ENCODE results near the gene ITFG1. TPM values are rescaled to one million over a fixed set of nuclear protein-coding genes. Genes with fewer than 3 reads are reported as not detected.

The ITFG1 gene
- total RNA-seq, 5 donors from 2014 or later (not counting 1 experiment from before 2014, with no cell fraction given) = 17.6 to 33.9 (median 22.6) TPM

DNA sequence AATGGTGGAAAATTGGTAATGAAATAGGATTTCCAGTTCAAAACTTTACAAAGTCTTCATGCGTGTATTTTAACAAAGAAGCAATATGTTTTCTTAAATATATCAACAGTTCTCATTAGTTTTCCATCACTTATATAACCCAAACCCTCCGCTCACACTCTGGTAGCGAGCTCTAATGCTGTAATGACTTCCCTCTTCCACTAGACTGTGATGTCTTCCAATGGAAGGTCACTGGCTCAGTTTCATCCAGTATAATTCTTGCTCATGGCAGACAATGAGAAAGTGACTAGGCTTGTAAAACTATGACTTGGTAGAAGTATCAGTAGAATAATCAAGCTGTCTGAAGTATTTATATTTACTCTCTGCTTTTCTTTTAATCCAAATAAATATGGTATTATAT is 349.9 kb downstream of the ITFG1 start:
- ChIA-PET CTCF (interaction anchor here (0.6 to 1.0 kb wide), 5 partner anchors 25 to 1045 kb away, joined by 3 to 17 read pairs (median 5); partner anchors contain the start of gene ABCC12 (in 1 of the 2)), POLR2A (no interaction called here)
- Mint-ChIP-seq H3K4me3 (no peak overlapping the region), H3K4me1 (peaks cover 0 to 9% (median 6%) of the 10 kb centered on the region in 3 donors), H3K27ac (no peak overlapping the region), H3K27me3 (no peaks in the 10 kb centered on the region), H3K36me3 (no peaks in the 10 kb centered on the region), H3K9me3 (no peaks in the 10 kb centered on the region)
- WGBS (ENCODE audit: insufficient coverage) = no CpG with 5 or more reads among the region's 3 CpGs
- DNase-seq (no peak), ATAC-seq (replicated peaks in 1 of 4) (no peak)
- H3K27ac ChIP-seq (ENCODE audit: low read length) = no peak overlapping the region
- no peaks in the 10 kb centered on the region for H3K9me3 ChIP-seq
- H3K27me3 ChIP-seq (replicated peaks in 1 of 2; ENCODE audit: control insufficient read depth in 2 of 2, extremely low read depth in 1 of 2, insufficient read depth in 2 of 2, low read length in 1 of 2) = no peaks in the 10 kb centered on the region
- H3K36me3 ChIP-seq (ENCODE audit: control insufficient read depth in 2 of 2, extremely low read depth in 1 of 2, insufficient read depth in 1 of 2, low read length in 1 of 2) = no peaks in the 10 kb centered on the region
- H3K4me1 ChIP-seq (ENCODE audit: control insufficient read depth in 1 of 2, extremely low read depth in 1 of 2, insufficient read depth in 2 of 2, low read length in 2 of 2) = no peaks in the 10 kb centered on the region
- H3K4me3 ChIP-seq (ENCODE audit: control insufficient read depth in 1 of 2, extremely low read depth in 1 of 2, low read length in 1 of 2) = no peak overlapping the region

DNA sequence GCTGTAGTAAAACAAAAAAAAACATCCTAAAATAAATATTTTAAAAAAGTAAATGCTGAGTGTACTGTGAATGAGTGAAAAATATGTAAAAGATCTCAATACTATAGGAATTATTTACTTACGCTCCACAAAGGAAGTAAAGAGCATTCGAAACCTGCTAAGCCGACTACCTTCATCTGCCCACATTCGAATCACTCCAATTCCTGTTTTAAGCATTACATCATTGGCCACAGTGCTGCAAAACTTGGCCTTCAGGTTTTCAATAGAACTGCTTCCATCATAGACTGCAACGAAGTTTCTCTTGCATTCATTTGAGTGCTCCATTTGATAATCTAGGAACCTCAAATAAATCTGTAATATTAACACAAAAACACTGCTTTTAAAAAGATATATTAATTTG is 351.5 kb downstream of the ITFG1 start:
- no peak overlapping the region for H3K27ac ChIP-seq (ENCODE audit: low read length)
- no peak overlapping the region for H3K4me3 ChIP-seq (ENCODE audit: control insufficient read depth in 1 of 2, extremely low read depth in 1 of 2, low read length in 1 of 2)
- ATAC-seq (replicated peaks in 1 of 4) (no peak), DNase-seq (no peak)
- Mint-ChIP-seq H3K4me3 (no peak overlapping the region), H3K36me3 (no peaks in the 10 kb centered on the region), H3K9me3 (no peaks in the 10 kb centered on the region), H3K4me1 (peaks cover 0 to 4% (median 0%) of the 10 kb centered on the region in 3 donors), H3K27me3 (no peaks in the 10 kb centered on the region), H3K27ac (no peak overlapping the region)
- 50% methylated on average over 1 of the region's 5 CpGs for WGBS (ENCODE audit: insufficient coverage)
- H3K36me3 ChIP-seq (ENCODE audit: control insufficient read depth in 2 of 2, extremely low read depth in 1 of 2, insufficient read depth in 1 of 2, low read length in 1 of 2) = no peaks in the 10 kb centered on the region
- H3K9me3 ChIP-seq = no peaks in the 10 kb centered on the region
- ChIA-PET CTCF (no interaction called here), POLR2A (no interaction called here)
- H3K27me3 ChIP-seq (replicated peaks in 1 of 2; ENCODE audit: control insufficient read depth in 2 of 2, extremely low read depth in 1 of 2, insufficient read depth in 2 of 2, low read length in 1 of 2) = no peaks in the 10 kb centered on the region
- no peaks in the 10 kb centered on the region for H3K4me1 ChIP-seq (ENCODE audit: control insufficient read depth in 1 of 2, extremely low read depth in 1 of 2, insufficient read depth in 2 of 2, low read length in 2 of 2)

Other genes starting within 250 kb of the ITFG1 start
- gene PHKB, start 268 bp upstream of the ITFG1 start, total RNA-seq = 10 to 100 TPM; 40.6 to 67.5 (median 48.8) TPM

Data from T-cell (primary cell).